ENCODE measurements around the gene HCN4. TPM values are rescaled to one million over a fixed set of nuclear protein-coding genes. Genes with fewer than 3 reads are reported as not detected.
A peak's percentile ranks its signal among the peaks of the same experiment; 100 is the strongest.

Gene HCN4
- total and polyA plus RNA-seq, 8 donors, result 0.09 to 1.1 (median 0.28) TPM

- WGBS, 2 donors, result 76 to 79% methylated on average over 9 of the region's 9 CpGs
- intact Hi-C loops (cut with DNase I), result no loop called here
- H3K4me3 ChIP-seq, result no peak overlapping the region
- TF ChIP-seq, protein P1, sequence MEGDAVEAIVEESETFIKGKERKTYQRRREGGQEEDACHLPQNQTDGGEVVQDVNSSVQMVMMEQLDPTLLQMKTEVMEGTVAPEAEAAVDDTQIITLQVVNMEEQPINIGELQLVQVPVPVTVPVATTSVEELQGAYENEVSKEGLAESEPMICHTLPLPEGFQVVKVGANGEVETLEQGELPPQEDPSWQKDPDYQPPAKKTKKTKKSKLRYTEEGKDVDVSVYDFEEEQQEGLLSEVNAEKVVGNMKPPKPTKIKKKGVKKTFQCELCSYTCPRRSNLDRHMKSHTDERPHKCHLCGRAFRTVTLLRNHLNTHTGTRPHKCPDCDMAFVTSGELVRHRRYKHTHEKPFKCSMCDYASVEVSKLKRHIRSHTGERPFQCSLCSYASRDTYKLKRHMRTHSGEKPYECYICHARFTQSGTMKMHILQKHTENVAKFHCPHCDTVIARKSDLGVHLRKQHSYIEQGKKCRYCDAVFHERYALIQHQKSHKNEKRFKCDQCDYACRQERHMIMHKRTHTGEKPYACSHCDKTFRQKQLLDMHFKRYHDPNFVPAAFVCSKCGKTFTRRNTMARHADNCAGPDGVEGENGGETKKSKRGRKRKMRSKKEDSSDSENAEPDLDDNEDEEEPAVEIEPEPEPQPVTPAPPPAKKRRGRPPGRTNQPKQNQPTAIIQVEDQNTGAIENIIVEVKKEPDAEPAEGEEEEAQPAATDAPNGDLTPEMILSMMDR (IDR thresholded peaks at IDR 0.05), result no peak
- H3K9me3 ChIP-seq, result no peaks in the 10 kb centered on the region
- no peaks in the 10 kb centered on the region for H3K36me3 ChIP-seq
- ATAC-seq (no peak), FAIRE-seq (no peak), DNase-seq (peak in 1 of 6 donors; percentile 33)
- H3K4me1 ChIP-seq, result no peaks in the 10 kb centered on the region
- H3K27me3 ChIP-seq, result no peaks in the 10 kb centered on the region
- no peak overlapping the region for H3K27ac ChIP-seq
These were observed 28.1 kb downstream of the HCN4 start for GRCh38 chr15:73340502-73341192.

GRCh38 chr15:73338606-73339374 lies 30.0 kb downstream of the HCN4 start:
- intact Hi-C loops (cut with DNase I), result no loop called here
- Histone ChIP-seq H3K27ac (no peak overlapping the region), H3K36me3 (no peaks in the 10 kb centered on the region), H3K4me3 (no peak overlapping the region), H3K9me3 (no peaks in the 10 kb centered on the region), H3K27me3 (no peaks in the 10 kb centered on the region), H3K4me1 (no peaks in the 10 kb centered on the region)
- TF ChIP-seq, protein P1 (IDR thresholded peaks at IDR 0.05), result no peak
- FAIRE-seq, result no peak
- no peak for ATAC-seq
- 67 to 69% methylated on average over 9 of the region's 9 CpGs for WGBS, 2 donors
- peak in 1 of 6 donors; percentile 38 for DNase-seq

DNA sequence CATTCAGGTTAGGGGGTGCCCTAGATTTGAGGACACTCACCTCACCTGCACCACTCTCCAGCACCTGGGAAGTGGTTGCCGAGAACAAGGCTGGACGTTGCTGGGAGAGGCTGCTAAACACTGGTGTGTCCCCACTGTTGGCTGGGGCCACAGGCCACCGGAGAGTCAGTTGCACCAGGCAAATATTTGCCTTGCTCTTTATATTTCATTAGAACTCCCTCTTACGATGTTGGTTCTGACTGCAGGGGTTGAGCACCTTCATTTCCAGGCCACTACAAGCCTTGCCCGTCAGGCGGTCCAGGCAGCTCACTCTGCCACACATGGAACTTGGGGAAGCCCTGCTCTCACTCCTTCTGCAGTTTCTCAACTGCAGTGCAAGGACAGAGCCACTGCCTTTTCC lies 30.7 kb downstream of the HCN4 start:
- no peak overlapping the region for H3K4me3 ChIP-seq
- no peaks in the 10 kb centered on the region for H3K9me3 ChIP-seq
- intact Hi-C loops (cut with DNase I), result no loop called here
- no peak overlapping the region for H3K27ac ChIP-seq
- no peak for FAIRE-seq
- peak in 2 of 6 donors; percentile 10 for DNase-seq
- no peaks in the 10 kb centered on the region for H3K27me3 ChIP-seq
- ATAC-seq, result peak in 3 of 4 donors; percentile 26 to 70 (median 68)
- TF ChIP-seq, protein P1 (IDR thresholded peaks at IDR 0.05), result no peak
- no peaks in the 10 kb centered on the region for H3K4me1 ChIP-seq
- no peaks in the 10 kb centered on the region for H3K36me3 ChIP-seq
- WGBS, 2 donors, result 43 to 48% methylated on average over 6 of the region's 6 CpGs

GRCh38 chr15:73337187-73337586 lies 31.6 kb downstream of the HCN4 start:
- intact Hi-C loops (cut with DNase I), result no loop called here
- no peak for DNase-seq
- no peaks in the 10 kb centered on the region for H3K27me3 ChIP-seq
- 74 to 81% methylated on average over 8 of the region's 8 CpGs for WGBS, 2 donors
- TF ChIP-seq, protein P1 (IDR thresholded peaks at IDR 0.05), result no peak
- no peak overlapping the region for H3K27ac ChIP-seq
- H3K4me1 ChIP-seq, result no peaks in the 10 kb centered on the region
- H3K4me3 ChIP-seq, result no peak overlapping the region
- no peak for ATAC-seq
- H3K36me3 ChIP-seq, result no peaks in the 10 kb centered on the region
- FAIRE-seq, result no peak
- no peaks in the 10 kb centered on the region for H3K9me3 ChIP-seq

DNA sequence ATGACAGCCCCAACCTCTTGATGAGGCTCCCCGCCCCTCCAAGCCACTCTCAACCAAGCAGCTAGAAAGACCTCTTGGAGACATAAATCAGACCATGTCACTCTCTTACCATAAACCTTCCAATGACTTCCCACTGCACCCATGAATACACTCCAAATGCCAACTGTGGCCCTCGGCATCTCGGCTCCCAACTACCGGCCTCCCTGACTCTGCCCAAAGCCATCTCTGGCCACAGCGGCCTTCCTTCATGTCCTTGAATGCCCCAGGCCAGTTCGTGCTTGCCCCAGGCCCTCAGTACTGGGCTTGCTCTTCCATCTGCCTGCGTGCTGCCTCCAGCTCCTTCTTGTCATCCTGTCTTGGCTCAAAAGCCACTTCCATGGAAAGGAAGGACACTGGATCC lies 32.0 kb downstream of the HCN4 start:
- Histone ChIP-seq H3K36me3 (no peaks in the 10 kb centered on the region), H3K4me1 (no peaks in the 10 kb centered on the region), H3K4me3 (no peak overlapping the region), H3K9me3 (no peaks in the 10 kb centered on the region), H3K27ac (no peak overlapping the region), H3K27me3 (no peaks in the 10 kb centered on the region)
- 64 to 83% methylated on average over 7 of the region's 7 CpGs for WGBS, 2 donors
- ATAC-seq (no peak), DNase-seq (peak in 1 of 6 donors; percentile 23), FAIRE-seq (no peak)
- TF ChIP-seq, protein P1 (IDR thresholded peaks at IDR 0.05), result no peak
- intact Hi-C loops (cut with DNase I), result no loop called here
